ENCODE measurements around the gene RPL27A.

DNA sequence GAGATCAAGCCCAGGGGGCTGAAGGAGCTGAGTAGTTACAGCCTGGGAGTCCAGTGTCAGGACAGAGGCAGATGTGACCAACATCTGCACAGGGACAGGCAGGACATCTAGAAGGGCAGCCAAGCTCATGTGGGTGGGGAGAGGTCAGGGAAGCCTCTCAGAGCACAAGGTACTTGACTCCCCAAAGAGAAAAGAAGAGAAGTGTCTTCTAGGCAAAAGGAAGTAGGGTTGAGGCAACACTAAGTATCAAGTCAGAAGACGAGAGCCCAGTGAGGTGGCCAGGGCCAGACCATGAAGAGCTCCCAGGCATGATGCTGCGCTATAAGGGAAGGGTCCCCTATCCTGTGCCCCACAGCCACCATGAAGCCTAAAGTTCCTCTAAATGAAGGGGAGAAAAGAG, 21.5 kb downstream of the RPL27A start:
- TF ChIP-seq, protein P1, sequence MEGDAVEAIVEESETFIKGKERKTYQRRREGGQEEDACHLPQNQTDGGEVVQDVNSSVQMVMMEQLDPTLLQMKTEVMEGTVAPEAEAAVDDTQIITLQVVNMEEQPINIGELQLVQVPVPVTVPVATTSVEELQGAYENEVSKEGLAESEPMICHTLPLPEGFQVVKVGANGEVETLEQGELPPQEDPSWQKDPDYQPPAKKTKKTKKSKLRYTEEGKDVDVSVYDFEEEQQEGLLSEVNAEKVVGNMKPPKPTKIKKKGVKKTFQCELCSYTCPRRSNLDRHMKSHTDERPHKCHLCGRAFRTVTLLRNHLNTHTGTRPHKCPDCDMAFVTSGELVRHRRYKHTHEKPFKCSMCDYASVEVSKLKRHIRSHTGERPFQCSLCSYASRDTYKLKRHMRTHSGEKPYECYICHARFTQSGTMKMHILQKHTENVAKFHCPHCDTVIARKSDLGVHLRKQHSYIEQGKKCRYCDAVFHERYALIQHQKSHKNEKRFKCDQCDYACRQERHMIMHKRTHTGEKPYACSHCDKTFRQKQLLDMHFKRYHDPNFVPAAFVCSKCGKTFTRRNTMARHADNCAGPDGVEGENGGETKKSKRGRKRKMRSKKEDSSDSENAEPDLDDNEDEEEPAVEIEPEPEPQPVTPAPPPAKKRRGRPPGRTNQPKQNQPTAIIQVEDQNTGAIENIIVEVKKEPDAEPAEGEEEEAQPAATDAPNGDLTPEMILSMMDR (conservative IDR thresholded peaks at IDR 0.05) = no peak
- no peak for TF ChIP-seq EZH2 (IDR thresholded peaks at IDR 0.05; ENCODE audit: low read depth)
